GM12878 (cell line): ENCODE measurements around the gene HDAC9.

Experiments used
- CHD1 ChIP-seq: IDR thresholded peaks from 2 replicates; pipeline ENCODE4 v1.6.1; 2012; ENCODE audit warnings: low read depth, low read length, improper control_type of control experiment
- PBX3 ChIP-seq: IDR thresholded peaks from 2 replicates; pipeline ENCODE4 v1.6.1; 2011; ENCODE audit warnings: mild to moderate bottlenecking, low read depth, low read length, moderate library complexity; ENCODE audit not compliant: insufficient replicate concordance

- TF ChIP-seq CHD1, result no peak
- TF ChIP-seq PBX3, result no peak
Measured at GRCh38 chr7:18895456-18895855, 399.9 kb downstream of the HDAC9 start.
